H54 (cell line): ENCODE results near the gene NME8.

Source experiments
- DNase-seq: peaks from one replicate; pipeline ENCODE4 v3.0.0; 2011; ENCODE audit warnings: low spot score, mixed read lengths; ENCODE audit not compliant: insufficient read length
- FAIRE-seq: peaks from 3 replicates; lab custom pipeline; 2011; peaks lifted over from hg19 to GRCh38; lab: Jason Lieb, UNC
- POLR2A ChIP-seq: IDR thresholded peaks from 2 replicates; pipeline ENCODE4 v1.6.1; 2011; ENCODE audit warnings: low read depth, mild to moderate bottlenecking, low read length

The NME8 gene

DNA sequence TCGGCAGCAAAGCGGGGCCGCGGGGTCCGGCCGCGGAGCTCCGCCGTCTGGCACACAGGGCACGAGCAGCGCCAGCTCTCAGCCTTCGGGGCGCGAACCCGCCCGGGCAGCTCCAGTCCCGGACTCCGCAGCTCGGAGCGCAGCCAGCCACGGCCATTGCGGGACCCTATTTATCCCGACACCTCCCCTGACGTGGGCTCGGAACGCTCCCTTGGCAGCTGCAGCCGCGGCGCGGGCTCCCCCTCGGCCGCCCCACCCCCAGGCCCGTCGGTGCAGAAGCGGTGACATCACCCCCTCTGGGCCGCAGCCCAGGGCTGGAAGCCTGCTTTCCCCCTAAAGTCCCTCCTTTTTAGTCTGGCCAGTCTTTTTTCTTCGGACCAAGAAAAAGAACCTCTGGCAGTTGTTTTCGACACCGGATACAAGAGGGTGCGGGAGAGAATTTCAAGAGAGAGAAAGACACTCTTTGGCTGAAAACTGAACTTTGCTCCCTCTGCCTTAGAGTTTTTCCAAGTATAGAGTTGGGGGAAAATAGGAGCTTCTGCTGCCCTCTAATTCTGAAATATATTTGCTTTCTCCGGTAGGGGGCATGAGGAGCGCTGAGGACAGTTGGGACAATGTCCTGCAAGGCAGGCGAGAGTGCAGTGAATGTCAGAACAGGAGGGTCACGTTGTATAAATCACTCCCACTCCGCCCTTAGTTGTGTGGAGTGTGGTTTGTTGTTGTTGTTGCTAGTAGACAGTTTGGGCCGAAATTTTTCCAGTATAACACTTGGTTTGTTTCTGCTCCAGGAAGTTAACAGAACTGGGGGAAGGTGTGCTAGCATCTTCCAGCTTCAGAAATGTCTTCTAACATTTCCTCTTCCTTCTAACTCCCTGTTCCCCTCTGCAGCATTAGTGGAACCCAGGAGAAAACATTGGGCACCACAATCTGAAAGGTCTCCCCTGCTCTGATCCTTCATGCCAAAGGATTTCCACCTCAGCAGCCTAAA is 68.6 kb downstream of the NME8 start, which contains the start of gene SFRP4:
Gene SFRP4, minus strand, starts transcription at position 145 of the 988 bp plus-strand sequence. CDS start 280 bp downstream, outside the sequence.
- DNase-seq (peak; percentile 52), FAIRE-seq (peak; percentile 65)
- no peak for TF ChIP-seq POLR2A

DNA sequence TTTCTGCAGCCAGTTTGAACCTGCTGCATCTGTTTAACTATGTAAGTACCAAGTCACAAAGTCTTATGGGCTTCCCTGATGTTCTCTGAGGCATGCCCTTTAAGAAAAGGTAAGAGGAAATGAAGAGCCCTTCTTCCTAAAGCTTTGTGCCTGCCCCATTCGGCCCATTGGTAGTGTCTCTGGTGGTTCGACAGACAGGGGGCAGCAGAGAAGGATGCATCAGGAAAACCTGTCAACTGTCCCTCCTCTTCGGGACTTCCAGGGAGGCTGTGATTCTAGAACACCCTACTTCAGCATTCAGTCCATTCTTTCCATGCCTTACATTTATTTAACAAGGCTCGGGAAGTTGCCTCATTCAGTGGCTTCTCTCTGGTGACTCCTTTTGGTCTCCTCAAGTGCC is 70.1 kb downstream of the NME8 start:
- DNase-seq (no peak), FAIRE-seq (no peak)
- no peak for TF ChIP-seq POLR2A

DNA sequence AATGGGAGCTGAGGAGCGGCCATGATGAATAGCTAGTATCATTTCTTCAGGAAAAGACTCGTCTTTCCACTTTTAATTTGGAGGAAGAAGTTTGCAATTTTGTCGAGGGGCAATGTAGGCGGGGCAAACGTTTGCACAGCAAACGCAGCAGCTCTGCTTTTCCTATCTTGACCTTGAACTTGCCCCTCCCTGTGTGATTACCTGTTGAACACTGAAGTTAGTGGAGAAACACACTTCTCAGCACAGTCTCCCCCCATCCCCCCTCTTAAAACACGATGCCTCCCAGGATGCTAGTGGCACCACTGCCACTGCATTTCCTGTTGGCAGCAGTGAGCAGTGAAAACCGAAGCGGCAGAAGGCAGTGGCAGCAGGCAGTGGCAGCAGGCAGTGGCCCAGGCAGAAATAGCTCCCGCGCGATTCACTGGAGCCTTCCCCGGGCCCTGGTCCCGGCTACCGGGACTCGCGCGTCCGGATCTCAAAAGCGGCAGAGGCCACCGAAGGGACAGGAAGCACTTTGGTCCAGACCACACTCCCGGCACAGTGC is 72.0 kb downstream of the NME8 start, which contains the start of gene EPDR1:
Gene EPDR1, plus strand, starts transcription at position 336 of the 544 bp plus-strand sequence. CDS start 300 bp downstream, outside the sequence.
- DNase-seq = peak; percentile 76
- FAIRE-seq = no peak

DNA sequence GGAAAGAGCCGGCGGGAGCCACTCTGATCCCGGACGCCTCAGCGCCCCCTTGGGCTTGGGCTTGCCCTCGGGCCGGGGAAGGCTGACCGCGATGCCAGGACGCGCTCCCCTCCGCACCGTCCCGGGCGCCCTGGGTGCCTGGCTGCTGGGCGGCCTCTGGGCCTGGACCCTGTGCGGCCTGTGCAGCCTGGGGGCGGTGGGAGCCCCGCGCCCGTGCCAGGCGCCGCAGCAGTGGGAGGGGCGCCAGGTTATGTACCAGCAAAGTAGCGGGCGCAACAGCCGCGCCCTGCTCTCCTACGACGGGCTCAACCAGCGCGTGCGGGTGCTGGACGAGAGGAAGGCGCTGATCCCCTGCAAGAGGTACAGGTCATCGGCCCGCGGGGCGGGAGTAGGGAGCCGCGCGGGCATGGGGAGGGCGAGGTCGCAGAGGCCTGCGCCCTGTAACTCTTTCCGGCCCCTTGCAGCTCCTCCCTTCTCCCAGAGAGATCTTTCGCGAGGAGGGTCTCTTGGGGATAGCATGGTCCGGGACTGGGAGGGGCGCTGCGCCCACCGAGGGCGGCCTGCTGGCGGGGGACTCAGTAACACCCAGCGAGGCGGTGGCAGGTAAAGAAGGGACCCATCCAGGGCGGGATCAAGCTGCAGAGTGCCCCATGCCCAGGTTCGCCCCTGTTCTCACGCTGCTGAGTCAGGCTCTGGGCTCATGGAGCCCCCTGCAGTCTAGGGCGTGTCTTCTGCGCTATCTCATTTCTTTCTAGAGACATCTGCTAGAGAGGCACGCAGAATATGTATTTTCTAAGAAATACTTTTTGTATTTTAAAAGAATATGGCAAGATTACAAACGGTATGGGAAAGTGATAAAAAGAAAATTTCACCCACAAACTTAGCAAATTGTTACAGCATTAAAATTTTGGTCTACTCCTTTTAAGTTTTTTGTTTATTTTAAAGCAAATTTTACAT is 72.7 kb downstream of the NME8 start:
- FAIRE-seq (no peak), DNase-seq (peak; percentile 63)
- TF ChIP-seq POLR2A = peak; percentile 30

More for the DNA sequence above, 72.0 kb downstream of the NME8 start, which contains the start of gene EPDR1:
- TF ChIP-seq POLR2A = peak; percentile 90

DNA sequence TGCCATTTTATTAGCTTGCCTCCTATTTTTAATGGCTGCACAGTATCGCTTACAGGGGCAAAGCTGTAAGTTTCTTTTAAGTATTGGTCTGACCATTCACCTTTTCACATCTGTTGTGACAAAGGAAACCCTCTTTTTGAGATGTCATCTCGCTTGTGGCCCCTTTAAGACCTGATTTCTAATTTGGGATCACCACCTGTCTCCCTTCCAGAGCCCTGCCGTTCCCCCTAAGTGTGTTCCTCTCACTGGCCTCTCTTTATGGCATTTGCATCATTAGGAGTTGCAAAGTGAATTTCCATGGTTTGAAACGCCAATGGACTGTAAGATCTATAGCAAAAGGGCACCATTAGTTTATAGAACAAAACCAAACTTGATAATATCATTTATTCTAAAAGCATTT is 73.5 kb downstream of the NME8 start:
- DNase-seq (no peak), FAIRE-seq (no peak)

DNA sequence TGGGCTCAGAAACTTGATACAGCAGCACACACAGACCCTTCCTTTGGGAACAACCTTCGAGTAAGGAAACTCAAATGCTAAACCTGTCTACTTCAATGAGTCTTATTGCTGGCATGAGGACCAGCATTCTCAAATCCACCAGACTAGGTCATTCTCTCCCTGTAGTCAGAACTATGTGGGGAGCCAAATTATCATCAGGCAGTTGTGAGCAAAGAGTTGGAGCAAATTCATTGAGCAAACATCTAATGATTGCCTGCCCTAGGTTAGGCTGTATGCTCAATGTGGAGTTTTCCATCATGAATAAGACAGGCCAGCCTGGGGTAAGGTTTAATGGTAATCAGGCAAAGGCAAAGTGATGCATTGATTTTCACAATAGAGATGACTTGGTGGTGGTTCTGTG is 75.6 kb downstream of the NME8 start:
- FAIRE-seq (no peak), DNase-seq (no peak)
- no peak for TF ChIP-seq POLR2A

More for the DNA sequence above, 73.5 kb downstream of the NME8 start:
- TF ChIP-seq POLR2A = no peak

DNA sequence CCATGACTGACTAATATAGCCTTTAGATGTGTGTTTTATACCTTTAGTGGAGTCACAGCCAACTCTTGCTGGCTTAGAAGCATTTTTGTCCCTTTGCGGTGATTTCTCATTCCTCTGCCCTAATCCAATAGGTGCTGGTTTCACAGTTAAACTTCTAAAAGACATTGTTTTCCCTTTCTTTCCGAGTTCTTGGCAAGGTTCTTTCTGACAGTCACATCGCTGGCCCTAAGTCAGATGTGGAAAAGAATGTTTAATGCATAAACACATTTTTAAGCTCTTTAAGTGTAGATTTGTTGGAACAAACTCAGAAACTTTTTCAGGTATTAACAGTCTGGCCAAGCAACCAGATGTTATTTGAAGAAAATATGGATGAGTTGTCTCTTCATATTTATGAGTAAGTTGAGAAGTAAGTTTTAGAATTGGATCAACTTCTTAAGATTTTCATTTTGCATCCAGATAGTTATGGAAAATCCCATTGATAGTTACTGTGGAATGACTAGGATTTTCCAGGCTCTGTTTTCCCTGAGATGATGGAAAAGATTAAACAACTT is 76.2 kb downstream of the NME8 start:
- no peak for TF ChIP-seq POLR2A
- DNase-seq (no peak), FAIRE-seq (no peak)

DNA sequence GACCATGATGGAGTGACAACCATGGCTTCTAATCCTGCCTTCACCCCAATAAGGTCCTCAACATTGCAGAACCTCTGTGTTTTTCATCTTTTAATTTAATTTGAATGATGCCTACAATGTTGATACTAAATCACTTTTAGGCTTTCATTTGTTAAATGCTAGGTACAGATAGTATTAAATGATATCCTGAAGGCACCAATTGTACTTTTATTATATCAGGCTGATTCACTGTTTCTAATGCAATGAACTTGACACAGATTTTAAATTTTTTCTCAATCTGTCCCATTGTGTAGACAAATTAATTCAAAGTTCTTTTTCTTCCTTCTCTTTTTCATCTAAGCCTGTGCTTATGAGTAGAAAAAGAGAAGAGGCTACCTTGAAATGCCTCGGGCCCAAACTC is 77.2 kb downstream of the NME8 start:
- no peak for TF ChIP-seq POLR2A
- no peak for DNase-seq
- no peak for FAIRE-seq

DNA sequence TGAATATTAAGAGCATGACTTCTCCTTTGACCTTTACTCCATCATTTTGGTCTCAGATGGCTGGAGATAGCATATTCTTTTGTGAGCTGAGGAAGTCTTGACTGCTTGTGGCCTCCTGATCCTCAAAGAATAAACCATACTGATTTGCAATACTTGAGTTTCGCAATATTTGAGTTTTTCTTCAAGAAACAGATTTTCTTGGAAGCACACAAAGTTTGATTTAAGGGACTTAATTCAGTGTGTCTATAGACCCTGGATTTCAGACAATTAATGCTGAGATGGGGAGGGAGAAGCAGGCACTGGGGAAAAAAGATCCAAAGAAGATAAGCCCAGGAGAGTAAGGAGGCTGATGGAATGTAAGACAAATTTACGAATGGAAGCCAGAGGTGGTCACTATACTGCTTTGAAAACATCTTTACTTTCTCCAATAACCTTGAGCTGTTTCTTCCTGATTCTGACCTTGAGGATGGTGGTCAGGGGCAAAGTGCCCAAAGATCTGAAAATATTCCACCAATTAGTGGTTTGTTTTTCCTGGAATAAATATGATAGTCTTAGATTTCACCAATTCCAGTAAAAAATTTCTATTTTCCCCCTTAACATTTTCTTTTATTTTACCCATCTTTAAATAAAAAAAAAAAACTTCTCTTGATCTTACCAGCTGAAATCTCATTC is 79.5 kb downstream of the NME8 start:
- FAIRE-seq (no peak), DNase-seq (no peak)
- TF ChIP-seq POLR2A = no peak

DNA sequence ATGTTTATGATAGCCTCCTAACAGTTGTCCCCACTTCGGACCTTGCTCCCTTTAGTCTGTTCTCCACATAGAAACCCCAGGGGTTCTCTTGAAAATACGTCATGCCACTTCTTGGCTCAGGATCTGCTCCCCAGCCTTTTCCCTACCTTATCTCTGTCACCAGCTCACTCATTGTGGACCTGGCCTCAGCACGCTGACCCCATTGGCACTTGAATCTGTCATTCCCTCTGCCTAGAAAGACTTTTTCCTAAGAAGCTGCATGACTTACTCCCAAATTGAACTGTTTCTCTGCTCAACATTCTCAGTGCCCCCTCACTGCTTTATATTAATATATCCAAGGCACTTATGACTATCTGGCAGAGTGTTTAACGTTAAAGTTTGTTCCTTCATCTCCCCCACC is 80.5 kb downstream of the NME8 start:
- FAIRE-seq (no peak), DNase-seq (no peak)
- TF ChIP-seq POLR2A = no peak

DNA sequence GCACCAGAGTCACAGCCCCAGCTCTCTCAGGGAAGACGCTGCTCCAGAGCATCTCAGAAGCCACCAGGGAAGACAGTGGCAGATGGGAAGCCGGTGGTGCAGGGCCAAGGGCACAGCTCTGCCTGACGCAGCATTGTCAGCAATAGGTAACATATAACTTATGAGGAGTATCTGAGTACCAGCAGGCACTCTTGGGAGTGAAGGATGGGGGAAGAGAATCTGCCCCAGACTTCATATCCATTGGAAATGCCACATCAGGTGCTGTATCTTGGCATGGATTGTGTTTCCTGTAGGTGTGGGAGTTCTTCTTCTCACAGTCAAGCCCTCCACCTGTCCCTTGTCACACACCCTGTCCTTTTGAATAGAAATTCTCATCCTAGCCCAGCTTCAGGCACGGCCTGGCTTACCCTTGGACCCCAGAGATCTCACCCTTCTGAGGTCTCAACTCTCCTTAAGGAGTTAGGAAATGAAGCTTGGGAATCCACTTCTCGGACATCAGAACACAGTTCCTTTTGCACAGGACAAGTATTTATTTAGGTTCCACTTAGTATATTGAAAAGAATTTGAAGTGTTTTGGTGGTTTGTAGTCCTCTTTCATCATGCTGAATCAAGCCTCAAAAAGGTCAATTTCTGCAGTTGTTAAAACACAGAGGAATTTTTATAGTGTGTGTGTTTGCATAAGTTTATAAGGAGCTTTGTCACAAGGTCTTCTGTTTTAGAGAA is 82.0 kb downstream of the NME8 start:
- no peak for DNase-seq
- FAIRE-seq = peak; percentile 45
- TF ChIP-seq POLR2A = no peak

DNA sequence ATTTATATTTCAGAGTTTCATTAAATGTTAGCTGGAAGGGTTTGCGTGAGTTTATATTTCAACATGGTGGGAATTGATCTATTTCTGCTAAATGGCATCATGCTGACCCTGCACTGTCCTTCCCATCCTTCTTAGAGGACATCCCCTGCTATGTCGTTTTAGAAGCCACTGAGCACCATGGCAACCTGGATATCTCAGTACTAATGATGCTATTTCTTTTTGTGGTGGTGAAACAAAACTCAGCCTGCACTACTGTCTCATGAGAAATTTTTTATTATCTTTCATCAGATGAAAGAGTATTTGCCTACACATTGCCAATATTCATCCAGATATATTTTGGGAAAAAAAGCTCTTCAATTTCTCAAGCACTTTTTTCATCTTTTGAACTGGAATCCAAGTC is 84.1 kb downstream of the NME8 start:
- FAIRE-seq (peak; percentile 11), DNase-seq (no peak)
- TF ChIP-seq POLR2A = no peak
